ENCODE results near the gene CCDC148.

The CCDC148 gene

DNA sequence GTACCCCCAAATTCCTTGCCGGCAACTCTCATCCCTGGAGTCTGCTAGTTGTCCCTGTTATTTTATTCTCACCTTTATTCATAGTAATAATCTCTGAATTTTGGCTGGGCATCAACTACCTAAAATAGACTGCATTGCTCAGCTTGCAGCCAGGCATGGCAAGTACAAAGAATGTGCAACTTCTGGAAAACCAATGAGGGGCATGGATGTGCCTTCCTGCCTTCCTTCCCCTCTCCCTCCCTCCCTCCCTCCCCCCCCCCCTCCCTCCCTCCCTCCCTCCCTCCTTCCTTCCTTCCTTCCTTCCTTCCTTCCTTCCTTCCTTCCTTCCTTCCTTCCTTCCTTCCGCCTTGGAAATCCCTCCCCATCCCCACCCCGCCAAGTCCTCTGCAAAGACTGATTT is 162.8 kb downstream of the CCDC148 start:
- ChIA-PET POLR2A (no interaction called here), CTCF (no interaction called here)
- Histone ChIP-seq H3K4me1 (ENCODE audit: control insufficient read depth, insufficient read depth, low read length) (no peaks in the 10 kb centered on the region), H3K27ac (ENCODE audit: extremely low read depth, low read depth, low read length) (no peak overlapping the region), H3K4me3 (ENCODE audit: low read depth, low read length) (no peak overlapping the region), H3K9me3 (ENCODE audit: control insufficient read depth, insufficient read depth, low read depth, low read length) (no peaks in the 10 kb centered on the region), H3K36me3 (ENCODE audit: control insufficient read depth in 2 of 2, insufficient read depth in 1 of 2, low read length in 2 of 2) (no peaks in the 10 kb centered on the region)
- no peak for TF ChIP-seq ZNF335 (tag by site-specific recombination; conservative IDR thresholded peaks at IDR 0.05)
- TF ChIP-seq ZNF423 (tag by site-specific recombination; IDR thresholded peaks at IDR 0.05), result no peak
- TF ChIP-seq ZNF596 (tag by site-specific recombination; IDR thresholded peaks at IDR 0.05), result no peak
- TF ChIP-seq ZNF266 (tag by site-specific recombination; IDR thresholded peaks at IDR 0.05; ENCODE audit: low read depth), result no peak
- no peak for TF ChIP-seq ZNF221 (tag by site-specific recombination; IDR thresholded peaks at IDR 0.05; ENCODE audit: borderline replicate concordance)
- TF ChIP-seq, protein P1, sequence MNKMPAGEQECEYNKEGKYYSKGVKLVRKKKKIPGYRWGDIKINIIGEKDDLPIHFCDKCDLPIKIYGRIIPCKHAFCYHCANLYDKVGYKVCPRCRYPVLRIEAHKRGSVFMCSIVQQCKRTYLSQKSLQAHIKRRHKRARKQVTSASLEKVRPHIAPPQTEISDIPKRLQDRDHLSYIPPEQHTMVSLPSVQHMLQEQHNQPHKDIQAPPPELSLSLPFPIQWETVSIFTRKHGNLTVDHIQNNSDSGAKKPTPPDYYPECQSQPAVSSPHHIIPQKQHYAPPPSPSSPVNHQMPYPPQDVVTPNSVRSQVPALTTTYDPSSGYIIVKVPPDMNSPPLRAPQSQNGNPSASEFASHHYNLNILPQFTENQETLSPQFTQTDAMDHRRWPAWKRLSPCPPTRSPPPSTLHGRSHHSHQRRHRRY (tag by site-specific recombination; IDR thresholded peaks at IDR 0.05), result no peak
- TF ChIP-seq, protein P2, sequence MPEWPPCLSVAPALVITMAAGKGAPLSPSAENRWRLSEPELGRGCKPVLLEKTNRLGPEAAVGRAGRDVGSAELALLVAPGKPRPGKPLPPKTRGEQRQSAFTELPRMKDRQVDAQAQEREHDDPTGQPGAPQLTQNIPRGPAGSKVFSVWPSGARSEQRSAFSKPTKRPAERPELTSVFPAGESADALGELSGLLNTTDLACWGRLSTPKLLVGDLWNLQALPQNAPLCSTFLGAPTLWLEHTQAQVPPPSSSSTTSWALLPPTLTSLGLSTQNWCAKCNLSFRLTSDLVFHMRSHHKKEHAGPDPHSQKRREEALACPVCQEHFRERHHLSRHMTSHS (tag by site-specific recombination; IDR thresholded peaks at IDR 0.05), result no peak
- TF ChIP-seq ZEB2 (tag by site-specific recombination; IDR thresholded peaks at IDR 0.05), result no peak
- TF ChIP-seq ZNF555 (tag by site-specific recombination; conservative IDR thresholded peaks at IDR 0.05), result no peak
- TF ChIP-seq, protein P3, sequence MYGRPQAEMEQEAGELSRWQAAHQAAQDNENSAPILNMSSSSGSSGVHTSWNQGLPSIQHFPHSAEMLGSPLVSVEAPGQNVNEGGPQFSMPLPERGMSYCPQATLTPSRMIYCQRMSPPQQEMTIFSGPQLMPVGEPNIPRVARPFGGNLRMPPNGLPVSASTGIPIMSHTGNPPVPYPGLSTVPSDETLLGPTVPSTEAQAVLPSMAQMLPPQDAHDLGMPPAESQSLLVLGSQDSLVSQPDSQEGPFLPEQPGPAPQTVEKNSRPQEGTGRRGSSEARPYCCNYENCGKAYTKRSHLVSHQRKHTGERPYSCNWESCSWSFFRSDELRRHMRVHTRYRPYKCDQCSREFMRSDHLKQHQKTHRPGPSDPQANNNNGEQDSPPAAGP (tag by site-specific recombination; IDR thresholded peaks at IDR 0.05), result no peak
- TF ChIP-seq GLIS2 (tag by site-specific recombination; IDR thresholded peaks at IDR 0.05), result no peak
- no peak for TF ChIP-seq ZNF837 (tag by site-specific recombination; IDR thresholded peaks at IDR 0.05)
- TF ChIP-seq EGR2 (tag by site-specific recombination; IDR thresholded peaks at IDR 0.05; ENCODE audit: low read depth), result no peak

DNA sequence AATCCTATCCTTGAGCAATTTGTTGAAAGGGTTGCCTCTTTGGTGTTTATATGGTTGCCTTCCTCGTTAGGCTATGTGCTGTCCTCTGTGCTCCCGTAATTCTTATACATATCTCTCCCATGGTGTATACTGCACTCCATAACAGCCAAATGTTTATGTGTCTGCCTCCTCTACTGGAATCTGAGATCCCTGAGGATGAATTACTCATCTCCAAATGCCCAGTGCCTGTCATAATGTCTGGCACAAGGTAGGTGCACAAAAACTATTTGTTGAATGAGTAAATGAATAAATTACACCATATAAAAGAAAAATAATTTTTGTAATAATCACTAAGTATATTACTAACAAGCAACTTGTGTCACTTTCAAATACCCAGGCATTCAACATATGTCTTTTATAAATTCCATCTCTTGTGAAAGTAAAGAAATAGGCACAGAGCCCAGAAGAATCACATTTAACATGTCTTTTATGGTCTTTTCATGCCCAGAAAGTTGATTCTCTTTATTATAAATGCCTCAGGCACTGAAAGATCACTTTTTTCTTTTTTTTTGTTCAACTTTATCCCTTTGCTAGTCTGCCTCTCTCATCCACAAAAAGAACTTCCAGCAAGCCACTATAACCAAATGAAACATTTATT is 164.9 kb downstream of the CCDC148 start:
- H3K9me3 ChIP-seq (ENCODE audit: control insufficient read depth, insufficient read depth, low read depth, low read length), result no peaks in the 10 kb centered on the region
- CTCF ChIA-PET, result no interaction called here
- POLR2A ChIA-PET, result no interaction called here
- no peak for TF ChIP-seq ZNF768 (tag by site-specific recombination; IDR thresholded peaks at IDR 0.05)
- no peak for TF ChIP-seq ZNF664 (tag by site-specific recombination; IDR thresholded peaks at IDR 0.05)
- TF ChIP-seq, protein P4, sequence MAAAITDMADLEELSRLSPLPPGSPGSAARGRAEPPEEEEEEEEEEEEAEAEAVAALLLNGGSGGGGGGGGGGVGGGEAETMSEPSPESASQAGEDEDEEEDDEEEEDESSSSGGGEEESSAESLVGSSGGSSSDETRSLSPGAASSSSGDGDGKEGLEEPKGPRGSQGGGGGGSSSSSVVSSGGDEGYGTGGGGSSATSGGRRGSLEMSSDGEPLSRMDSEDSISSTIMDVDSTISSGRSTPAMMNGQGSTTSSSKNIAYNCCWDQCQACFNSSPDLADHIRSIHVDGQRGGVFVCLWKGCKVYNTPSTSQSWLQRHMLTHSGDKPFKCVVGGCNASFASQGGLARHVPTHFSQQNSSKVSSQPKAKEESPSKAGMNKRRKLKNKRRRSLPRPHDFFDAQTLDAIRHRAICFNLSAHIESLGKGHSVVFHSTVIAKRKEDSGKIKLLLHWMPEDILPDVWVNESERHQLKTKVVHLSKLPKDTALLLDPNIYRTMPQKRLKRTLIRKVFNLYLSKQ (tag by site-specific recombination; IDR thresholded peaks at IDR 0.05; ENCODE audit: borderline replicate concordance), result no peak
- no peak for TF ChIP-seq BCL11A (tag by site-specific recombination; IDR thresholded peaks at IDR 0.05; ENCODE audit: low read depth)
- no peak for TF ChIP-seq ZEB2 (tag by site-specific recombination; IDR thresholded peaks at IDR 0.05)
- TF ChIP-seq, protein P5, sequence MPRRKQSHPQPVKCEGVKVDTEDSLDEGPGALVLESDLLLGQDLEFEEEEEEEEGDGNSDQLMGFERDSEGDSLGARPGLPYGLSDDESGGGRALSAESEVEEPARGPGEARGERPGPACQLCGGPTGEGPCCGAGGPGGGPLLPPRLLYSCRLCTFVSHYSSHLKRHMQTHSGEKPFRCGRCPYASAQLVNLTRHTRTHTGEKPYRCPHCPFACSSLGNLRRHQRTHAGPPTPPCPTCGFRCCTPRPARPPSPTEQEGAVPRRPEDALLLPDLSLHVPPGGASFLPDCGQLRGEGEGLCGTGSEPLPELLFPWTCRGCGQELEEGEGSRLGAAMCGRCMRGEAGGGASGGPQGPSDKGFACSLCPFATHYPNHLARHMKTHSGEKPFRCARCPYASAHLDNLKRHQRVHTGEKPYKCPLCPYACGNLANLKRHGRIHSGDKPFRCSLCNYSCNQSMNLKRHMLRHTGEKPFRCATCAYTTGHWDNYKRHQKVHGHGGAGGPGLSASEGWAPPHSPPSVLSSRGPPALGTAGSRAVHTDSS (tag by site-specific recombination; IDR thresholded peaks at IDR 0.05), result no peak
- no peak for TF ChIP-seq ZBTB20 (tag by site-specific recombination; IDR thresholded peaks at IDR 0.05)
- TF ChIP-seq ZNF138 (tag by site-specific recombination; IDR thresholded peaks at IDR 0.05; ENCODE audit: borderline replicate concordance), result no peak
- TF ChIP-seq, protein P6, sequence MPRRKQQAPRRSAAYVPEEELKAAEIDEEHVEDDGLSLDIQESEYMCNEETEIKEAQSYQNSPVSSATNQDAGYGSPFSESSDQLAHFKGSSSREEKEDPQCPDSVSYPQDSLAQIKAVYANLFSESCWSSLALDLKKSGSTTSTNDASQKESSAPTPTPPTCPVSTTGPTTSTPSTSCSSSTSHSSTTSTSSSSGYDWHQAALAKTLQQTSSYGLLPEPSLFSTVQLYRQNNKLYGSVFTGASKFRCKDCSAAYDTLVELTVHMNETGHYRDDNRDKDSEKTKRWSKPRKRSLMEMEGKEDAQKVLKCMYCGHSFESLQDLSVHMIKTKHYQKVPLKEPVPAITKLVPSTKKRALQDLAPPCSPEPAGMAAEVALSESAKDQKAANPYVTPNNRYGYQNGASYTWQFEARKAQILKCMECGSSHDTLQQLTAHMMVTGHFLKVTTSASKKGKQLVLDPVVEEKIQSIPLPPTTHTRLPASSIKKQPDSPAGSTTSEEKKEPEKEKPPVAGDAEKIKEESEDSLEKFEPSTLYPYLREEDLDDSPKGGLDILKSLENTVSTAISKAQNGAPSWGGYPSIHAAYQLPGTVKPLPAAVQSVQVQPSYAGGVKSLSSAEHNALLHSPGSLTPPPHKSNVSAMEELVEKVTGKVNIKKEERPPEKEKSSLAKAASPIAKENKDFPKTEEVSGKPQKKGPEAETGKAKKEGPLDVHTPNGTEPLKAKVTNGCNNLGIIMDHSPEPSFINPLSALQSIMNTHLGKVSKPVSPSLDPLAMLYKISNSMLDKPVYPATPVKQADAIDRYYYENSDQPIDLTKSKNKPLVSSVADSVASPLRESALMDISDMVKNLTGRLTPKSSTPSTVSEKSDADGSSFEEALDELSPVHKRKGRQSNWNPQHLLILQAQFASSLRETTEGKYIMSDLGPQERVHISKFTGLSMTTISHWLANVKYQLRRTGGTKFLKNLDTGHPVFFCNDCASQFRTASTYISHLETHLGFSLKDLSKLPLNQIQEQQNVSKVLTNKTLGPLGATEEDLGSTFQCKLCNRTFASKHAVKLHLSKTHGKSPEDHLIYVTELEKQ (tag by site-specific recombination; IDR thresholded peaks at IDR 0.05; ENCODE audit: borderline replicate concordance), result no peak
- TF ChIP-seq ZNF610 (tag by site-specific recombination; IDR thresholded peaks at IDR 0.05; ENCODE audit: borderline replicate concordance), result no peak
- TF ChIP-seq, protein P7, sequence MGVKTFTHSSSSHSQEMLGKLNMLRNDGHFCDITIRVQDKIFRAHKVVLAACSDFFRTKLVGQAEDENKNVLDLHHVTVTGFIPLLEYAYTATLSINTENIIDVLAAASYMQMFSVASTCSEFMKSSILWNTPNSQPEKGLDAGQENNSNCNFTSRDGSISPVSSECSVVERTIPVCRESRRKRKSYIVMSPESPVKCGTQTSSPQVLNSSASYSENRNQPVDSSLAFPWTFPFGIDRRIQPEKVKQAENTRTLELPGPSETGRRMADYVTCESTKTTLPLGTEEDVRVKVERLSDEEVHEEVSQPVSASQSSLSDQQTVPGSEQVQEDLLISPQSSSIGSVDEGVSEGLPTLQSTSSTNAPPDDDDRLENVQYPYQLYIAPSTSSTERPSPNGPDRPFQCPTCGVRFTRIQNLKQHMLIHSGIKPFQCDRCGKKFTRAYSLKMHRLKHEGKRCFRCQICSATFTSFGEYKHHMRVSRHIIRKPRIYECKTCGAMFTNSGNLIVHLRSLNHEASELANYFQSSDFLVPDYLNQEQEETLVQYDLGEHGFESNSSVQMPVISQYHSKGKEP (tag by site-specific recombination; IDR thresholded peaks at IDR 0.05), result no peak
- TF ChIP-seq ZXDB (tag by site-specific recombination; IDR thresholded peaks at IDR 0.05), result no peak

More for the DNA sequence above, 164.9 kb downstream of the CCDC148 start:
- Histone ChIP-seq H3K4me1 (ENCODE audit: control insufficient read depth, insufficient read depth, low read length) (no peaks in the 10 kb centered on the region), H3K27ac (ENCODE audit: extremely low read depth, low read depth, low read length) (no peak overlapping the region), H3K4me3 (ENCODE audit: low read depth, low read length) (no peak overlapping the region), H3K36me3 (ENCODE audit: control insufficient read depth in 2 of 2, insufficient read depth in 1 of 2, low read length in 2 of 2) (no peaks in the 10 kb centered on the region)
